ENCODE data around the gene FAM47C.
"Not testable (repeated sequence)": the region's sequence is repeated elsewhere in the genome, so short reads cannot be mapped to it uniquely, and the experiment has no call there.

Gene FAM47C

DNA sequence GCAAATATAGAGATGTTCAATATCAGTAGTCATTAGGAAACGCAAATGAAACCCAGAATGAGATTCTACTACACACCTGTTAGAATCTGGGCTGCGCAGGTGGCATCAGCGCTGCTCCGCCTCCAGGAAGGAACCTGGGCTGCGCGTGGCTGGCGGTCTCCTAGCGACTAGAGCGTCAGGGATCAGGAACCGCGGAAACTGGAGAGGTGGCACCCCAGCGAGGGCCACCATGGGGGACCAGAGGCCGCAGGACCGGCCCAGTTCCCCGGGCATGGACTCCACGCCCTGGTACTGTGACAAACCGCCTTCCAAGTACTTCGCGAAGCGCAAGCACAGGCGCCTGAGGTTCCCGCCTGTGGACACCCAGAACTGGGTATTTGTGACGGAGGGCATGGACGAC lies at the start of gene FAM47C:
TSS of gene FAM47C (plus strand) at position 185 of the 400 bp plus-strand sequence. CDS start at position 230, 45 bp downstream.
- not testable (repeated sequence) for DNase-seq (ENCODE audit: low read depth in 2 of 2)

DNA sequence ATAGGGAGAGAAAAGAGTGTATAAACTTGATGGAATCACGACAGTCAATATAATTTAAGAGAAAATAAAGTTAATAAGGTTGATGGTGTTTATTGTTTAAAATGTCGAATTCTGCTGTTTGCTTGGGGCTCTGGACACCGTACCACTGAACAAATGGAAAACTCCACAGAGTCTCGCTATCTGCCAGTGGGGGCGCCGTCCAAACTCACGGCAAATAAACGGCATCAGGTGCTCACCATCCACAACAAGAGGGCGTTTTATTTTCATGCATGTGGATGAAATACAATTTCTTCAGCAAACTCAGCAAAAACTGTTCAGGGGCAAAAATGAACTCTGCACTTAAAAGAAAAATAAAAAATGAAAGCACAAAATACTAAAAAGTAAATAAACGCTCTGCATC lies 46.6 kb upstream of the FAM47C start:
- DNase-seq (ENCODE audit: low read depth in 2 of 2): no peak

DNA sequence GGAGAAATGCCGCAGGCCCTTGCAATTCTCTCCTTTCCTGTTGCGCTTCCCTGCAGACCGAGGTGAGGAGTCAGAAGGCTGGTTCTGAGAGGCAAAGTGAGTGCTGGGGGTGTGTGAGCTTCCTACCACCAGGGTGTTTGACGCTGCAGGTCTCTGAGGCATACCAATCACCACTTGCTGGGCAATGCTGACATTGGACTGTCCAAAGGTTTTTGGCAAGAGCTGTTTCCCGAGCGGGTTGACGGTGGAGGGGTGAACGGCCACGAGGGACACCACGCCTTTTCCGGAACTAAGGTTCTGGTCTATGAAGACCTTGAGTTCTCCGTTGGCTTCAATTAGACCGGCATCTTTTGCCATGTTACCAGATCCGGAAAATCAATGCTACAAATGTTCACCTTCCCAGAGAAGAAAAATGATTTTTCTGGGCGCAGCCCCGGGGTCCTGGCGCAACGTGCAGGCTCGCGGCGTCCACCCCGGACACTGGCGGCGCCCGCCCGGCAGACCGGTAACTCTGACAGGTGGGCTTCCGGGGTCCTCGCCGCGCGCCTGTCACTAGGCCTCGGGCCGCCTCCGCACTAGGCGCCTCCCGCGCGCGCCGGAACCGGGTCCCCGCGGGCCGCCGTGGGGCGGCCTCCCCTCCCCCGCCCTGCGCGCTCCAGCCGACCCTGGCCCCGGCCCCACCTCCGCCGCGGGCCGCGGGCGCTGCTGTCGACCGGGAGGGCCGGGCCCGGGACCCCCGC lies 44.9 kb upstream of the FAM47C start:
- no peak for DNase-seq (ENCODE audit: low read depth in 2 of 2)

DNA sequence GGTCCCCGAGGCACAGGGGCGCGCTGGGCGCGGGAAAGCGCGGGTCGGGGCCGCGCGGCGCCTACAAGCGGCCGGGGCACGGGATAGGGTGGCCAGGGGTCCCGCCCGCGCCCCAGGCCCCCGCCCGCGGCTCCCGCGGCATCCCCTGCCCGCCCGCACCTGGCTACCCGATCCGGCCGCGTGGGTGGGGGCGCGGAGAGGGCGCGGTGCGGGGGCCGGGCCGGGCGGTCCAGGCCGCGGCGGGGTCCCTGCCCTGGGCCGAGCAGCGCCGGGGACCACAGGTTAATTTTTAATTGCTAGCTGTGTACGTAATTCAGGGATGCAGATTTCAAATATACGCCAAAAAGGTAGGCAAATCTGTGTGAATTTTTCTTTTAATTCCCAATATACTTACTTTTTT lies 44.3 kb upstream of the FAM47C start:
- no peak for DNase-seq (ENCODE audit: low read depth in 2 of 2)

GRCh38 chrX:36973575-36973974 lies 34.6 kb upstream of the FAM47C start:
- no peak for DNase-seq (ENCODE audit: low read depth in 2 of 2)

GRCh38 chrX:36974911-36975310 lies 33.3 kb upstream of the FAM47C start:
- DNase-seq (ENCODE audit: low read depth in 2 of 2): no peak

DNA sequence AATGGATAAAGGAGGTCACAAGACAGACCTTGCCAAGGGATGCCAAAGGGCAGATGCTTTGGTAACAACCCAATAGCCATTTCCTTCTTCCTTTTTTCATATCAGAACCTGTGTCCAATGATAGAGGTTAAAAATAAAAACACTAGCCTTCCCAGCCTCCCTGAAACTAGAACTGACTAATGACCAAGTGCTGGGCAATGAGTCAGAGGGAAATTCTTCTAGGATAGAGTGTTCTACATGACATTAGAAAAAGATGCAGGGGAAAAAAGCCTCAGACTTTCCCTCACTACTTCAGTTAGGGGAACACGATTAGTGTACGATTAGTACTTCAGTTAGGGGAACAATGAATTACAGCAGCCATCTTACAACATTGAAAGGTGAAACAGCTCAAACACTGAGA lies 29.3 kb upstream of the FAM47C start:
- no peak for DNase-seq (ENCODE audit: low read depth in 2 of 2)

DNA sequence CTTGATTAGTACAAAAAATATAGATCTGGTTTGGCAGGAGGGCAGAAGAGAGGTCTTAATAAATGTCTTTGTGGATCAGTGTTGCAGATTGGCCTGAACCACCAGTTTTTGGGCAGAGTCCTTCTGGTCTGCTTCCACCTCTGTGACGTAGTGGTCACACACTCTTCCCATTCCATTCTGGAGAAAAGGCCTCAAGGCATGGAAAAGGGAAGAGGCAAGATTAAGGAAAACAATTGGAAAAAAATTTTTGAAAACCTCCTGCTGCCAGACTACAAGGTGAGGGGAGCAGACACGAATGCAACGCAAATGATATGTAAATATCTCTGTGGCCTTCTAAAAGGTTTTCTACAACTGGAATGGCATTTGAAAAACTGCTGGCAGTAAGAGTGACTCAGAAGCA lies 24.3 kb upstream of the FAM47C start:
- DNase-seq (ENCODE audit: low read depth in 2 of 2): no peak

- not testable (repeated sequence) for DNase-seq (ENCODE audit: low read depth in 2 of 2)
Measured at GRCh38 chrX:36985416-36986209, 22.6 kb upstream of the FAM47C start.

DNA sequence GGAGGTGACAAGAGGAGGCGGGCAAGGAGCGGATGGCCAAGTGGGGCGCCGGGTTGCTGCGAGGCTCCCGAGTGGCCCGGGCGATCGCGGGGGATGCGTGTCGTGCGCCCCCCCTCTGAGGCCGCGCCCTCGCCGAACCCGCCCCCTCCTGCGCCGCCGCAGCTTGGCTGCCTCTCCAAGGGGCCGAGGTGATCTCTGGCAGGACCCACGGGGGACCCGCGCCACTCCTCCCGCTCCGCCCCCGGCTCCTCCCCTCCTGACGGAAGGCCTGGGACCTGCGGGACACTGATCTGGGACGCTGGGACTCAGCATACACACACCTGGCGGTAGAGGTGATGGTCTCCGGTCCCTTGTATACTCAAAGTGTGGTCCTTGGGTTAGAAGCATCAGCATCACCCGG lies 21.9 kb upstream of the FAM47C start:
- no peak for DNase-seq (ENCODE audit: low read depth in 2 of 2)

DNA sequence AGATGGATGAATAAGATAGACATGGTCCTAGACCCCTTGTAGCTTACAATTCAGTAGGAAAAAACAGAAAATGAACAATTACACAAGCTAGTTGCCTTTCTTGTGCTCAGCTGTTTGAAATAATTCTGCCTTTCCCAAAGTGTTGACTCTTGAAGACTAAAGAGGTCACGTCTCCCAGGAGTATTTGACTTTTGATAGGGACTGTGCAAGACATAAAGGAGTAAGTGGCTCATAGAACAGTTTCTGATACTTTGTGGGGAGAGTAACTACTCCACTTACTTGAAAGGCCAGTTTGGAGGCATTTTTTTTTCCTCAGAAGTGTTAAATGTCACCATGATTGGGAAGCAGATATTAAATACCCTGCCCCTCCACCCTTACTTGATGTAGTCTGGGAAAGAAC lies 21.0 kb upstream of the FAM47C start:
- DNase-seq (ENCODE audit: low read depth in 2 of 2): not testable (repeated sequence)

DNA sequence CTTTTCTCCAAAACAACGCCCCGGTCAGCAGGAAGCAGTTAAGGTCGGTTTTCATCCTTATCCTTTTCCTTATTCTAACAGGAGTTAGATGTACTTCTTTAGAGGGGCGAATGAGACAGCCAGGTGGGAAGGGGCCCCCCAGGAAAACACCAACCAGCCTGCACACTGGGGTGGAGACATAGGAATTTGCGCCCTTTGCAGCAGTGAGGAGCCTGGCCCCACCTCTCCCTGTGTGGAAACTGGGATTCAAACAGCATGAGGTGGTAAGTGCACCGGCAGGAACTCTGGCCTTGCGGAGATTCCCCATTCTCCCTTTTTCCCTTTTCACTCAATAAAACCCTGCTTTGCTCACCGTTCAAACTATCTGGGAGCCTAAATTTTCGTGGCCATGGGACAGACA lies 8.0 kb upstream of the FAM47C start:
- no peak for DNase-seq (ENCODE audit: low read depth in 2 of 2)

DNA sequence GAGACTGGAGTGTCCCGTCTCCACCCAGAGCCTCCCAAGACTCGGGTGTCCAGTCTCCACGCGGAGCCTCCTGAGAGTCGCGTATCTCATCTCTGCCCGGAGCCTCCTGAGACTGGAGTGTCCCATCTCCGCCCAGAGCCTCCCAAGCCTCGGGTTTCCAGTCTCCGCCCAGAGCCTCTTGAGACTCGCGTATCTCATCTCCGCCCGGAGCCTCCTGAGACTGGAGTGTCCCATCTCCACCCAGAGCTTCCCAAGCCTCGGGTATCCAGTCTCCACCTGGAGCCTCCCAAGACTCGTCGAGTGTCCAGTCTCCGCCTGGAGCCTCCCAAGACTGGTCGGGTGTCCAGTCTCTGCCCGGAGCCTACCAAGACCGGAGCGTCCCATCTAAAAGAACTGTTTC lies 2.3 kb downstream of the FAM47C start:
- DNase-seq (ENCODE audit: low read depth in 2 of 2): no peak

GRCh38 chrX:37034260-37034659 lies 26.1 kb downstream of the FAM47C start:
- not testable (repeated sequence) for DNase-seq (ENCODE audit: low read depth in 2 of 2)

DNA sequence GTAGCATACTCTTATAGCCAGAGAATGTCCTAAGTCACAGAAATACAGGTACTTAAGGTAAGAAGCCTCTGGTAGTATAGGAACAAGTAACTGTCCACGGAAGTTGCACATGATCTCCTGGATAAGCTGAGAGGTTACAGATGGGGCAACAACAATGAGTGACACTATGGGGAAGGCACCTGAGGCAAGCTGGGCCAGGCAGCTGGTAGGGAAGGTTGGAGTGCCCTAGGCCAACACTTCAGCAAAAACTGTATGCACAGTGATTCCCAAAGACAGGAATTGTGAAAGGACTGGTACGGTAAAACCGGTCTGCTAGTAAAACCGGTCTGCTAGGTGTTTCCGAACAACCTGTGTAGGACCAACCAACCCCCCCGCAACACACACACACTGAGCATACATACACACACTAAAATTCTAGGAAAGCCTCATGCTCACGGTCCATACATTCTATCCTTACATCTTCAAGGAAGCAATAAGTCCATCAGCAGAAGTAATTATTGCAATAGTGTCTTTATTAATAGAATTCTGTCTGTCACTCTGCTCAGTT lies 28.6 kb downstream of the FAM47C start:
- not testable (repeated sequence) for DNase-seq (ENCODE audit: low read depth in 2 of 2)

DNA sequence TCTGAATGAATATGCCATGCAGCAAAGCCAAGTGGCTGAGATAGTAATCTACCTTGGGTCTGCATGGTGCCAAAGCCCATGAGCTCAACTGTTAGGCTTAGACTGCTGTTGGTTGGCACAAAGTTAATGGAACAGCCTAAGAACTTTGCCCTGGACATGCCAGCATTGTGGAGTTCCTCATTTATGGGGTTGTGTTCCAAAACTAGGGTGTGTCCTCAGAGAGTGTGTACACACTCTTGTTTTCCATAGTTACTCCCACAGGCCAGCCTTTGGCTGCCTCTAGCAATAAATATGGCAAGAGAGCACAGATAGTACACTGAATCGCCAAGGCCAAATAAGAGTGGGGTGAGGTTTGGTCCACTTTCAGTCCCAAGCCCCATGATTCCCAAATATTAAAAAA lies 30.6 kb downstream of the FAM47C start:
- DNase-seq (ENCODE audit: low read depth in 2 of 2): not testable (repeated sequence)

- not testable (repeated sequence) for DNase-seq (ENCODE audit: low read depth in 2 of 2)
Measured at GRCh38 chrX:37042956-37043885, 35.1 kb downstream of the FAM47C start.

DNA sequence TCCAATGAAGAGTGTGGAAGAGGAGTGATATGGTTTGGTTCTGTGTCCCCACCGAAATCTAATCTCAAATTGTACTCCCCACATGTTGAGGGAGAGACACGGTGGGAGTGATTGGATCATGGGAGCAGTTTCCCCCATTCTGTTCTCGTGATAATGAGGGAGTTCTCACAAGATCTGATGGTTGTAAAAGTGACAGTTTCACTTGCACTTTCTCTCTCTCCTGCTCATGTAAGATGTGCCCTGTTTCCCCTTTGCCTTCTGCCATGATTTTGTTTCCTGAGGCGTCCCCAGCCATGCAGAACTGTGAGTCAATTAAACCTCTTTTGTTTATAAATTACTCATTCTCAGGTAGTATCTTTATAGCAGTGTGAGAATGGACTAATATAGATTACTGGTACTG lies 39.6 kb downstream of the FAM47C start:
- DNase-seq (ENCODE audit: low read depth in 2 of 2): no peak

DNA sequence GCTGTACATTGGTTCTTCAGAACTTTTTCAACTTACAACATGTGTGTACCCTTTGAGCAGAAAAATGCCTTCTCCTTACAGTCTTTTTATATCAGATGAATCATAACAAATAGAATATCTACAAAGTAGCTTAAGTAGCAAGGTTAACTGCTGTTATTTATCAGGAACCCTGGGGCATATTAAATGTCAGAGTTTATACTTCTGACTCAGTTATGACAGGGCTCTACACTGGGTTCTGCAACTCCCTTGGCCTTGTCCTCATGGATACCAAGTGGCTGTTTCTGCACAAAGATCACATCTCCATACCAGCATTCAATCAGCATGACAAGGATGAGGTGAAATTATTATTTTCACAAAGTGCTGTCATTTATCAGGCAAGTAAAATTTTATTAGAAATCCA lies 49.4 kb downstream of the FAM47C start:
- not testable (repeated sequence) for DNase-seq (ENCODE audit: low read depth in 2 of 2)

- no peak for DNase-seq (ENCODE audit: low read depth in 2 of 2)
Measured at GRCh38 chrX:37060999-37061398, 52.8 kb downstream of the FAM47C start.
